A549 (cell line): ENCODE results near the gene MUC5AC.

Experiments
- ATOH8 ChIP-seq: fragments of 250-450 bp; sonication (Bioruptor Pico); IDR thresholded peaks from 2 replicates; pipeline ENCODE4 v1.5.0; 2020; ENCODE audit warnings: low read depth, mild to moderate bottlenecking, moderate library complexity
- CBX8 ChIP-seq: fragments of 200-600 bp; sonication (generic); IDR thresholded peaks from 2 replicates; pipeline ENCODE4 v1.6.1; 2016
- CEBPB ChIP-seq, 2 experiments: fragments of >200 bp in 1 of 2; sonication (Bioruptor Twin) in 1 of 2; formaldehyde crosslinking in 1 of 2; IDR thresholded peaks; 2 replicates each; pipeline ENCODE4 v1.6.1; 2012 to 2016
- CTCF ChIP-seq: fragments of >200 bp; sonication (Bioruptor Twin); formaldehyde crosslinking; IDR thresholded peaks from 3 replicates; pipeline ENCODE4 v1.5.1; 2016
- ELK1 ChIP-seq: fragments of 150-350 bp; IDR thresholded peaks from 2 replicates; pipeline ENCODE4 v1.6.1; 2014; ENCODE audit warnings: low read depth, mild to moderate bottlenecking, low read length
- HMGXB4 ChIP-seq: fragments of 250-450 bp; sonication (Bioruptor Pico); IDR thresholded peaks from 2 replicates; pipeline ENCODE4 v1.5.0; 2021; ENCODE audit warnings: mild to moderate bottlenecking, moderate library complexity, borderline replicate concordance
- MAX ChIP-seq: IDR thresholded peaks from 2 replicates; pipeline ENCODE4 v1.6.1; 2012
- POLR2A ChIP-seq: IDR thresholded peaks from 2 replicates; pipeline ENCODE4 v1.6.1; 2012; ENCODE audit warnings: mild to moderate bottlenecking, low read length
- POLR2AphosphoS2 ChIP-seq: conservative IDR thresholded peaks from 2 replicates; pipeline ENCODE4 v1.6.1; 2012; ENCODE audit warnings: low read length, improper control_type of control experiment, inconsistent platforms
- REST ChIP-seq: fragments of 200-600 bp; sonication (generic); IDR thresholded peaks from 2 replicates; pipeline ENCODE4 v1.6.1; 2016; ENCODE audit warnings: antibody characterized with exemption, mild to moderate bottlenecking, moderate library complexity
- ZNF302 ChIP-seq: fragments of 250-450 bp; sonication (Bioruptor Pico); IDR thresholded peaks from 2 replicates; pipeline ENCODE4 v1.9.0; 2021; ENCODE audit warnings: inconsistent platforms, mild to moderate bottlenecking, moderate library complexity

- TF ChIP-seq POLR2A, result no peak
- no peak for TF ChIP-seq ELK1
- TF ChIP-seq CTCF, result no peak
- no peak for TF ChIP-seq CBX8
- TF ChIP-seq HMGXB4 (CRISPR knock-in tag), result no peak
- no peak for TF ChIP-seq ZNF302
- TF ChIP-seq REST, result no peak
- TF ChIP-seq ATOH8, result no peak
- no peak for TF ChIP-seq POLR2AphosphoS2
- no peak for TF ChIP-seq MAX
- TF ChIP-seq CEBPB (IDR thresholded peaks at IDR 0.05), result no peak
These were observed 29.2 kb upstream of the MUC5AC start for GRCh38 chr11:1128311-1129142.
